PC-9 (cell line): ENCODE measurements around the gene L3MBTL1.

Experiments used
- CTCF ChIP-seq: fragments of 200-600 bp; sonication (generic); conservative IDR thresholded peaks from 2 replicates; pipeline ENCODE4 v1.6.1; 2017; ENCODE audit warnings: mixed run types, antibody characterized with exemption, mild to moderate bottlenecking, moderate library complexity
- EZH2 ChIP-seq: fragments of 200-600 bp; sonication (generic); IDR thresholded peaks from 2 replicates; pipeline ENCODE4 v1.8.0; 2017; ENCODE audit warnings: antibody characterized with exemption, low read depth

- no peak; the same call in none of the 2 replicates for TF ChIP-seq CTCF
- no peak for TF ChIP-seq EZH2
These were observed 7.1 kb downstream of the L3MBTL1 start for GRCh38 chr20:43514648-43514999.
